GM13977 (cell line): ENCODE data around the gene NDUFB7.

ENCODE experiments used
- DNase-seq: peaks from one replicate; pipeline ENCODE4 v3.0.0; 2012; ENCODE audit warnings: low spot score
- in situ Hi-C: fragments of 300-500 bp; cut with MboI; formaldehyde crosslinking; loops from one replicate; pipeline ENCODE4 v1.12.0; 2022; ENCODE audit warnings: low sequenced_read_pairs, low pct_unique_long_range_greater_than_20kb, mixed read lengths, inconsistent platforms; ENCODE audit not compliant: unreplicated experiment
- TF ChIP-seq, protein P1 (sequence below): IDR thresholded peaks from 2 replicates; pipeline ENCODE4 v1.5.1; 2012; ENCODE audit warnings: mild to moderate bottlenecking, control low read depth; ENCODE audit not compliant: insufficient read depth; ENCODE audit errors: extremely low read depth, missing control alignments

The NDUFB7 gene

DNA sequence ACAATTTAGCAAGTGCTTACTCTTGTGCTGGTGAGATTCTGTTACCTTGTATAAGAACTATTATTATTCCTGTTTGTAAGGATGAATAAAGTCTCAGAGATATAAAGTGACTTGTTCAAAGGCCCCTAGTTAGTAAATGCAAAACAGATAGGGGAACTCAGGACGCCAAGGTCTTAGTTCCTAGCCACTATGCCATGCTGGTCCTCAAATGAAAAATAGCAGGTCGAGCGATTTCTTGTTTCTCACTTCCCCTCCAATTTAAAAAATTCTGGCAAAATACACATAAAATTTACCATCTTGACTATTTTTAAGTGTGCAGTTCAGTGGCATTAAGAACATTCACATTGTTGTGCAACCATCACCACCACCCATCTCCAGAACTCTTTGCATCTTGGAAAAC lies 41.4 kb downstream of the NDUFB7 start:
- TF ChIP-seq, protein P1, sequence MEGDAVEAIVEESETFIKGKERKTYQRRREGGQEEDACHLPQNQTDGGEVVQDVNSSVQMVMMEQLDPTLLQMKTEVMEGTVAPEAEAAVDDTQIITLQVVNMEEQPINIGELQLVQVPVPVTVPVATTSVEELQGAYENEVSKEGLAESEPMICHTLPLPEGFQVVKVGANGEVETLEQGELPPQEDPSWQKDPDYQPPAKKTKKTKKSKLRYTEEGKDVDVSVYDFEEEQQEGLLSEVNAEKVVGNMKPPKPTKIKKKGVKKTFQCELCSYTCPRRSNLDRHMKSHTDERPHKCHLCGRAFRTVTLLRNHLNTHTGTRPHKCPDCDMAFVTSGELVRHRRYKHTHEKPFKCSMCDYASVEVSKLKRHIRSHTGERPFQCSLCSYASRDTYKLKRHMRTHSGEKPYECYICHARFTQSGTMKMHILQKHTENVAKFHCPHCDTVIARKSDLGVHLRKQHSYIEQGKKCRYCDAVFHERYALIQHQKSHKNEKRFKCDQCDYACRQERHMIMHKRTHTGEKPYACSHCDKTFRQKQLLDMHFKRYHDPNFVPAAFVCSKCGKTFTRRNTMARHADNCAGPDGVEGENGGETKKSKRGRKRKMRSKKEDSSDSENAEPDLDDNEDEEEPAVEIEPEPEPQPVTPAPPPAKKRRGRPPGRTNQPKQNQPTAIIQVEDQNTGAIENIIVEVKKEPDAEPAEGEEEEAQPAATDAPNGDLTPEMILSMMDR, result no peak
- no peak for DNase-seq
- in situ Hi-C loops, result no loop called here

DNA sequence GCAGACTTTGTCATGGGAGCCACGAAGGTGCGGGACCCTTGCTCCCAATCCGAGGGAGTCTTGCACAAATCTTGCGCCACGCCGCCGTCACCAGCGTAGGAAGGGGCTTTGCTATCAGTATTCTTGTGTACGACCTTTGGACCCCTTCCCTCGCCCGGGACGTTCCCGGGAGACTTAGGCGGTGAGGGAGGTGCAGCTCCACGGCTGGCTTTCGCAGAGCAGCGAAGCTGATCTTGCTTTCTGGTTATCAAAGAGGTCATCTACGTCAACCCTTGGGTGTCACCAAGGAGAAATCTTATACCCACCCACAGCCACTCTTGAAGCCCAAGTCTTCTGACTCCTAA lies 41.9 kb downstream of the NDUFB7 start:
- in situ Hi-C loops, result no loop called here
- DNase-seq, result no peak
- TF ChIP-seq, protein P1, result no peak

DNA sequence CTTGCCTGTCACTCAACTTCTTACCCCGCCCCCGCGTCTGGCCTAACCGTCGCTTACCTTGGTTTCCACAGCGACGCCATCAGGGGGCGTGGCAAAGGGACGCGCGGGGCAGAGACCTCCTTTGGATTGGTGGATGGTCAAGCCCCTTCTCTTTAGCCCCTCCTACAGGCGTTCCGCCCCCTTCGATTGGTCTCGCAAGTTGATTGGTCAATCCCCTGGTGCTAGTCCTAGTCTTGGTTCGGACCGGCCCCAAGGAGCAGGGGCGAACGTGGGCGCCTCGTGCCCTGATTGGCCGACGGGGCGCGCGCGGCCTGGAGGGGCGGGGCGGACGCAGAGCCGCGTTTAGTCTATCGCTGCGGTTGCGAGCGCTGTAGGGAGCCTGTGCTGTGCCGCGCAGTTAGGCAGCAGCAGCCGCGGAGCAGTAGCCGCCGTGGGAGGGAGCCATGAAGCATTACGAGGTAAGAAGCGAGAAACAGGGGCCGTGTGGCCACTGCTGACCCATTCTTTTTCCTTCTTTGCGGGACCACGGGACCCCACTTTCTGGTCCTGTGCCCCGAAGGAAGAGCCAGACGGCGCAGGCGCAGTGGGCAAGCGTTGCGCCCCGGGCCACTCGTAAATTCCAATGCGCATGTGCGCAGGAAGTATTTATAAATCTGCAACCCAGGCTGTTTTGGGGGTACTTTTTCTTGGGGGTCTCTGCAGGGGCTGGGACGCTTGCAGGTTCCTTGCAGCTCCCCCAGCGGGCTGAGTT lies 42.4 kb downstream of the NDUFB7 start, which contains the start of gene TECR:
Gene TECR, plus strand, starts transcription at position 341 of the 751 bp plus-strand sequence. Its CDS starts 103 bp downstream, at position 444.
- TF ChIP-seq, protein P1, result no peak
- in situ Hi-C loops, result no loop called here

DNA sequence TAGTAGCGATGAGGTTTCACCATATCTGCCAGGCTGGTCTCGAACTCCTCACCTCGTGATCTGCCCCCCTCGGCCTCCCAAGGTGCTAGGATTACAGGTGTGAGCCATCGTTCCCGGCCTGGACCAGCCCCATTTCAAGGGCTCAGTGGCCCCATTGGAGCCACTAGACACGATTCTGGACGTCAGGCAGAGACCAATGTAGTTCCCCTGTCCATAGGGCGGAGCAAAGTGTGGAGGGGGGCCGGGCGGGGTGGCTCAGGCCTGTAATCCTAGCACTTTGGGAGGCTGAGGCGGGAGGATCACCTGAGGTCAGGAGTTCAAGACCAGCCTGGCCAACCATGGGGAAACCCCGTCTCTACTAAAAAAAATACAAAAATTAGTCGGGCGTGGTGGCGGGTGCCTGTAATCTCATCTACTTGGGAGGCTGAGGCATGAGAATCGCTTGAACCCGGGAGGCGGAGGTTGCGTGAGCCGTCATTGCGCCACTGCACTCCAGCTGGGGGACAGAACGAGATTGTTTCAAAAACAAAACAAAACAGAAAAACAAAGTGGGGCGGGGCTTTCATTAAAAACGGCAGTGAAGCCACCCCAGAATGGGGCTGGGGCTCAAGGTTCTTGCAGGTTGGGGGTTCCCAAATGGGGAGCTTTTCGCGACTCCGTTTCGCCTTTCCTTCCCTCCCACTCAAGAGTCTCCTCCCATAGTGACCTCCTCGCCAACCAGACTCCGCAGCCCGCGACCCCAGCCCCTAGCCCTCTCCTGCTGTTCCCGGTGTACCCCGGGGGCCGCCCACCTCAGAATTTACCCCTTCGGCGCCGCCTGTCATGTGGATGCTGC lies 43.2 kb downstream of the NDUFB7 start:
- DNase-seq, result no peak
- TF ChIP-seq, protein P1, result no peak
- in situ Hi-C loops, result no loop called here

More for the DNA sequence above, 42.4 kb downstream of the NDUFB7 start, which contains the start of gene TECR:
- DNase-seq, result peak; percentile 97

DNA sequence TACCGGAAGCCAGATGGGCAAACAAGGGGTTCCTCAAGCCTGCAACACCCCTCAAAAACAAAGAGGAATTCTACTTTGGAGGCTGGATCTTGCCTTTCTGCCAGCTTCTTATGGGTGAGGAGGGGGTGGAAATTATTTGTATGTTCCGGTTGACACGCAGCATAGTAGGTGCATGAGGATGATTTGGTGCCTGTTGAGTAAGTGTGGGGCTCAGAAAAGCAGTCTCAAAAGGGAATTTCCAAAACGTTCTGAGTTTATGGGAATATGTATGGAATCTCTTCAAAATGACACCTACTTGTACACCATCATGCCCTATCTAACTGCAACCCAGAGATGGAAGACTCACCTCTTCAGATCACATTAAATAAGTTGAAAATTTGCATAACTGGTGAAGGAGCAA lies 45.4 kb downstream of the NDUFB7 start:
- in situ Hi-C loops, result no loop called here
- DNase-seq, result no peak
- TF ChIP-seq, protein P1, result no peak

DNA sequence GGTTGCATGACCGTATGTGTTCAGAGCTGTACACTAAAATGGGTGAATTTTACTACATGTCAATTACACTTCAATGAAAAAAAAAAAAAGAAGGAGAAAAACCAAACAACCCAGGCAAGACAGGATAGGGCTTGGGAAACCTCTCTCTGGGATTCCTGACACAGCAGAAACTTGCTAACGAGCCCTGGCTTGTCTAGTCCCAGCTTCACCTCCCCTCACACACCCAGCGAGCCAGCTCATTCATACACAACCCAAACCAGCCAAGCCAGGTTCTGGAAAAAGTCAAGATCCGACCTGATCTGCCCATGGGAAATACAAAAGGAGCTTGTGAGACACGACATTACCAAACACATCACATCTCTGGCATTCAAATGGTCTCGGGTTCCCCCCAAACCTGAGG lies 46.1 kb downstream of the NDUFB7 start:
- TF ChIP-seq, protein P1, result no peak
- DNase-seq, result no peak
- in situ Hi-C loops, result no loop called here
